HepG2 (cell line): ENCODE measurements around the gene SIGLEC10. TPM values are rescaled to one million over a fixed set of nuclear protein-coding genes. Genes with fewer than 3 reads are reported as not detected.
A peak's percentile ranks its signal among the peaks of the same experiment; 100 is the strongest.

Source experiments
- ARNT ChIP-seq: fragments of 450-650 bp; IDR thresholded peaks from 2 replicates; pipeline ENCODE4 v1.6.1; 2017
- CEBPB ChIP-seq: IDR thresholded peaks from 2 replicates; pipeline ENCODE4 v1.6.1; 2011; ENCODE audit warnings: low read depth, low read length, improper control_type of control experiment, borderline replicate concordance
- CREB1 ChIP-seq, 2 experiments: fragments of 450-650 bp in 1 of 2; IDR thresholded peaks; 2 replicates each; pipeline ENCODE4 v1.6.1; 2016 to 2017; ENCODE audit warnings: control low read depth in 1 of 2, mild to moderate bottlenecking in 1 of 2, missing compliant biosample characterization in 1 of 2, missing genetic modification characterization in 1 of 2
- PBX3 ChIP-seq: sonication (generic); formaldehyde crosslinking; IDR thresholded peaks from 2 replicates; pipeline ENCODE4 v1.8.1; 2023; ENCODE audit warnings: missing genetic modification reagents, inconsistent platforms, borderline replicate concordance
- RFX3 ChIP-seq: IDR thresholded peaks from 2 replicates; pipeline ENCODE4 v1.6.1; 2016; ENCODE audit warnings: missing biosample characterization, missing genetic modification reagents
- TBX3 ChIP-seq: fragments of 450-650 bp; IDR thresholded peaks from 2 replicates; pipeline ENCODE4 v1.6.1; 2017; ENCODE audit warnings: antibody characterized with exemption, mild to moderate bottlenecking, inconsistent platforms, borderline replicate concordance
- ZBTB26 ChIP-seq: IDR thresholded peaks from 2 replicates; pipeline ENCODE4 v1.6.1; 2016; ENCODE audit warnings: missing compliant biosample characterization, missing genetic modification reagents, borderline replicate concordance
- ZNF274 ChIP-seq: sonication (generic); formaldehyde crosslinking; IDR thresholded peaks from 2 replicates; pipeline ENCODE4 v1.5.1; 2020; ENCODE audit warnings: mild to moderate bottlenecking, missing genetic modification reagents
- ZNF614 ChIP-seq: IDR thresholded peaks from 2 replicates; pipeline ENCODE4 v1.6.1; 2018; ENCODE audit warnings: missing biosample characterization, missing genetic modification reagents, inconsistent platforms, borderline replicate concordance
- polyA plus RNA-seq, 8 experiments: library from polyadenylated mRNA; depleted of rRNA in 3 of 8; stranded (reverse) in 7 of 8; unstranded in 1 of 8; fragments of >200 nt; fragmentation: Illumina TruSeq in 4 of 8; extraction: Trizol in 4 of 8; gene quantifications; 2 replicates each; pipeline versions ENCODE4 v1.2.1 to v1.2.3, GENCODE V29; 2011 to 2016; ENCODE audit warnings: low read depth in 4 of 8, missing spikeins in 1 of 8, mixed read lengths in 1 of 8; ENCODE audit not compliant: insufficient read depth in 1 of 8
- total RNA-seq, 5 experiments: library from RNA; depleted of rRNA; stranded (reverse); fragments of >200 nt; fragmentation: Illumina TruSeq; extraction: Trizol; gene quantifications; 2 replicates each; pipeline ENCODE4 v1.2.3, GENCODE V29; 2016; ENCODE audit warnings: low read depth in 1 of 5
- TF ChIP-seq, protein P1 (sequence below): sonication (generic); formaldehyde crosslinking; IDR thresholded peaks from 2 replicates; pipeline ENCODE4 v1.4.0; 2020; ENCODE audit warnings: missing genetic modification reagents, borderline replicate concordance
- TF ChIP-seq, protein P2 (sequence below): sonication (generic); formaldehyde crosslinking; IDR thresholded peaks from 2 replicates; pipeline ENCODE4 v1.4.0; 2020; ENCODE audit warnings: missing genetic modification reagents
- TF ChIP-seq, protein P3 (sequence below): sonication (generic); formaldehyde crosslinking; conservative IDR thresholded peaks from 2 replicates; pipeline ENCODE4 v1.4.0; 2020; ENCODE audit warnings: missing genetic modification reagents
- TF ChIP-seq, protein P4 (sequence below): sonication (generic); formaldehyde crosslinking; IDR thresholded peaks from 2 replicates; pipeline ENCODE4 v1.9.0; 2022; ENCODE audit warnings: missing genetic modification reagents, mild to moderate bottlenecking, borderline replicate concordance

Gene SIGLEC10
- total and polyA plus RNA-seq, 2 of the 13 experiments (the other 11 are each of a cell fraction or from before 2014, with no cell fraction given): not detected

- TF ChIP-seq, protein P1, sequence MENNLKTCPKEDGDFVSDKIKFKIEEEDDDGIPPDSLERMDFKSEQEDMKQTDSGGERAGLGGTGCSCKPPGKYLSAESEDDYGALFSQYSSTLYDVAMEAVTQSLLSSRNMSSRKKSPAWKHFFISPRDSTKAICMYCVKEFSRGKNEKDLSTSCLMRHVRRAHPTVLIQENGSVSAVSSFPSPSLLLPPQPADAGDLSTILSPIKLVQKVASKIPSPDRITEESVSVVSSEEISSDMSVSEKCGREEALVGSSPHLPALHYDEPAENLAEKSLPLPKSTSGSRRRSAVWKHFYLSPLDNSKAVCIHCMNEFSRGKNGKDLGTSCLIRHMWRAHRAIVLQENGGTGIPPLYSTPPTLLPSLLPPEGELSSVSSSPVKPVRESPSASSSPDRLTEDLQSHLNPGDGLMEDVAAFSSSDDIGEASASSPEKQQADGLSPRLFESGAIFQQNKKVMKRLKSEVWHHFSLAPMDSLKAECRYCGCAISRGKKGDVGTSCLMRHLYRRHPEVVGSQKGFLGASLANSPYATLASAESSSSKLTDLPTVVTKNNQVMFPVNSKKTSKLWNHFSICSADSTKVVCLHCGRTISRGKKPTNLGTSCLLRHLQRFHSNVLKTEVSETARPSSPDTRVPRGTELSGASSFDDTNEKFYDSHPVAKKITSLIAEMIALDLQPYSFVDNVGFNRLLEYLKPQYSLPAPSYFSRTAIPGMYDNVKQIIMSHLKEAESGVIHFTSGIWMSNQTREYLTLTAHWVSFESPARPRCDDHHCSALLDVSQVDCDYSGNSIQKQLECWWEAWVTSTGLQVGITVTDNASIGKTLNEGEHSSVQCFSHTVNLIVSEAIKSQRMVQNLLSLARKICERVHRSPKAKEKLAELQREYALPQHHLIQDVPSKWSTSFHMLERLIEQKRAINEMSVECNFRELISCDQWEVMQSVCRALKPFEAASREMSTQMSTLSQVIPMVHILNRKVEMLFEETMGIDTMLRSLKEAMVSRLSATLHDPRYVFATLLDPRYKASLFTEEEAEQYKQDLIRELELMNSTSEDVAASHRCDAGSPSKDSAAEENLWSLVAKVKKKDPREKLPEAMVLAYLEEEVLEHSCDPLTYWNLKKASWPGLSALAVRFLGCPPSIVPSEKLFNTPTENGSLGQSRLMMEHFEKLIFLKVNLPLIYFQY: 0 out of 2 replicates have a peak, but pooled peaks have one; percentile 39
- TF ChIP-seq CREB1 (IDR thresholded peaks at IDR 0.05): peak; percentile 77
- TF ChIP-seq CREB1 (CRISPR knock-in tag; IDR thresholded peaks at IDR 0.05): peak; percentile 90
- no peak for TF ChIP-seq ZNF614 (CRISPR knock-in tag)
- TF ChIP-seq ARNT: no peak
- peak; percentile 83 for TF ChIP-seq RFX3 (CRISPR knock-in tag)
- no peak for TF ChIP-seq TBX3
- TF ChIP-seq ZBTB26 (CRISPR knock-in tag): no peak
- TF ChIP-seq, protein P2, sequence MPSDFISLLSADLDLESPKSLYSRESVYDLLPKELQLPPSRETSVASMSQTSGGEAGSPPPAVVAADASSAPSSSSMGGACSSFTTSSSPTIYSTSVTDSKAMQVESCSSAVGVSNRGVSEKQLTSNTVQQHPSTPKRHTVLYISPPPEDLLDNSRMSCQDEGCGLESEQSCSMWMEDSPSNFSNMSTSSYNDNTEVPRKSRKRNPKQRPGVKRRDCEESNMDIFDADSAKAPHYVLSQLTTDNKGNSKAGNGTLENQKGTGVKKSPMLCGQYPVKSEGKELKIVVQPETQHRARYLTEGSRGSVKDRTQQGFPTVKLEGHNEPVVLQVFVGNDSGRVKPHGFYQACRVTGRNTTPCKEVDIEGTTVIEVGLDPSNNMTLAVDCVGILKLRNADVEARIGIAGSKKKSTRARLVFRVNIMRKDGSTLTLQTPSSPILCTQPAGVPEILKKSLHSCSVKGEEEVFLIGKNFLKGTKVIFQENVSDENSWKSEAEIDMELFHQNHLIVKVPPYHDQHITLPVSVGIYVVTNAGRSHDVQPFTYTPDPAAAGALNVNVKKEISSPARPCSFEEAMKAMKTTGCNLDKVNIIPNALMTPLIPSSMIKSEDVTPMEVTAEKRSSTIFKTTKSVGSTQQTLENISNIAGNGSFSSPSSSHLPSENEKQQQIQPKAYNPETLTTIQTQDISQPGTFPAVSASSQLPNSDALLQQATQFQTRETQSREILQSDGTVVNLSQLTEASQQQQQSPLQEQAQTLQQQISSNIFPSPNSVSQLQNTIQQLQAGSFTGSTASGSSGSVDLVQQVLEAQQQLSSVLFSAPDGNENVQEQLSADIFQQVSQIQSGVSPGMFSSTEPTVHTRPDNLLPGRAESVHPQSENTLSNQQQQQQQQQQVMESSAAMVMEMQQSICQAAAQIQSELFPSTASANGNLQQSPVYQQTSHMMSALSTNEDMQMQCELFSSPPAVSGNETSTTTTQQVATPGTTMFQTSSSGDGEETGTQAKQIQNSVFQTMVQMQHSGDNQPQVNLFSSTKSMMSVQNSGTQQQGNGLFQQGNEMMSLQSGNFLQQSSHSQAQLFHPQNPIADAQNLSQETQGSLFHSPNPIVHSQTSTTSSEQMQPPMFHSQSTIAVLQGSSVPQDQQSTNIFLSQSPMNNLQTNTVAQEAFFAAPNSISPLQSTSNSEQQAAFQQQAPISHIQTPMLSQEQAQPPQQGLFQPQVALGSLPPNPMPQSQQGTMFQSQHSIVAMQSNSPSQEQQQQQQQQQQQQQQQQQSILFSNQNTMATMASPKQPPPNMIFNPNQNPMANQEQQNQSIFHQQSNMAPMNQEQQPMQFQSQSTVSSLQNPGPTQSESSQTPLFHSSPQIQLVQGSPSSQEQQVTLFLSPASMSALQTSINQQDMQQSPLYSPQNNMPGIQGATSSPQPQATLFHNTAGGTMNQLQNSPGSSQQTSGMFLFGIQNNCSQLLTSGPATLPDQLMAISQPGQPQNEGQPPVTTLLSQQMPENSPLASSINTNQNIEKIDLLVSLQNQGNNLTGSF: peak; percentile 84; the same call in 1 of the 2 replicates
- no peak for TF ChIP-seq CEBPB
- no peak for TF ChIP-seq ZNF274 (CRISPR knock-in tag)
- TF ChIP-seq, protein P3, sequence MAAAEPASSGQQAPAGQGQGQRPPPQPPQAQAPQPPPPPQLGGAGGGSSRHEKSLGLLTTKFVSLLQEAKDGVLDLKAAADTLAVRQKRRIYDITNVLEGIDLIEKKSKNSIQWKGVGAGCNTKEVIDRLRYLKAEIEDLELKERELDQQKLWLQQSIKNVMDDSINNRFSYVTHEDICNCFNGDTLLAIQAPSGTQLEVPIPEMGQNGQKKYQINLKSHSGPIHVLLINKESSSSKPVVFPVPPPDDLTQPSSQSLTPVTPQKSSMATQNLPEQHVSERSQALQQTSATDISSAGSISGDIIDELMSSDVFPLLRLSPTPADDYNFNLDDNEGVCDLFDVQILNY (CRISPR knock-in tag): peak; percentile 95
- TF ChIP-seq, protein P4, sequence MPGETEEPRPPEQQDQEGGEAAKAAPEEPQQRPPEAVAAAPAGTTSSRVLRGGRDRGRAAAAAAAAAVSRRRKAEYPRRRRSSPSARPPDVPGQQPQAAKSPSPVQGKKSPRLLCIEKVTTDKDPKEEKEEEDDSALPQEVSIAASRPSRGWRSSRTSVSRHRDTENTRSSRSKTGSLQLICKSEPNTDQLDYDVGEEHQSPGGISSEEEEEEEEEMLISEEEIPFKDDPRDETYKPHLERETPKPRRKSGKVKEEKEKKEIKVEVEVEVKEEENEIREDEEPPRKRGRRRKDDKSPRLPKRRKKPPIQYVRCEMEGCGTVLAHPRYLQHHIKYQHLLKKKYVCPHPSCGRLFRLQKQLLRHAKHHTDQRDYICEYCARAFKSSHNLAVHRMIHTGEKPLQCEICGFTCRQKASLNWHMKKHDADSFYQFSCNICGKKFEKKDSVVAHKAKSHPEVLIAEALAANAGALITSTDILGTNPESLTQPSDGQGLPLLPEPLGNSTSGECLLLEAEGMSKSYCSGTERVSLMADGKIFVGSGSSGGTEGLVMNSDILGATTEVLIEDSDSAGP (CRISPR knock-in tag): peak; percentile 99
- peak; percentile 52; the same call in 1 of the 2 replicates for TF ChIP-seq PBX3 (CRISPR knock-in tag)
Observed at GRCh38 chr19:51394050-51394836, 23.2 kb downstream of the SIGLEC10 start (continued).
